HFF-Myc (cell line): Measurements from ENCODE around the gene DNAJC18.
"Not testable (repeated sequence)": the region's sequence is repeated elsewhere in the genome, so short reads cannot be mapped to it uniquely, and the experiment has no call there.

Experiments used
- DNase-seq: peaks from one replicate; pipeline ENCODE4 v3.0.0-alpha.2; 2011; ENCODE audit warnings: low read depth; ENCODE audit errors: extremely low read depth
- H3K4me3 ChIP-seq: replicated peaks from 2 replicates; pipeline ENCODE4 v1.5.1; 2011; ENCODE audit warnings: low read depth, mild to moderate bottlenecking, control low read depth, low read length
- CTCF ChIP-seq: IDR thresholded peaks from 2 replicates; pipeline ENCODE4 v1.5.1; 2012; ENCODE audit warnings: mild to moderate bottlenecking, low read depth, low read length, control low read depth; ENCODE audit errors: missing control alignments

Gene DNAJC18

GRCh38 chr5:139415221-139415861 is 24.0 kb downstream of the DNAJC18 start:
- DNase-seq = no peak
- H3K4me3 ChIP-seq = no peak overlapping the region
- TF ChIP-seq CTCF = no peak

- no peak for DNase-seq
- no peak for TF ChIP-seq CTCF
- no peak overlapping the region for H3K4me3 ChIP-seq
These were observed 24.7 kb downstream of the DNAJC18 start for GRCh38 chr5:139414581-139415130.

GRCh38 chr5:139413963-139414362 is 25.4 kb downstream of the DNAJC18 start:
- no peak overlapping the region for H3K4me3 ChIP-seq
- TF ChIP-seq CTCF = no peak
- no peak for DNase-seq

- TF ChIP-seq CTCF = no peak
- no peak for DNase-seq
- no peak overlapping the region for H3K4me3 ChIP-seq
These were observed 26.2 kb downstream of the DNAJC18 start for GRCh38 chr5:139413153-139413552.

- H3K4me3 ChIP-seq = no peak overlapping the region
- no peak for TF ChIP-seq CTCF
- DNase-seq = no peak
These were observed 28.1 kb downstream of the DNAJC18 start for GRCh38 chr5:139410993-139411828.

- no peak overlapping the region for H3K4me3 ChIP-seq
- no peak for DNase-seq
- TF ChIP-seq CTCF = no peak
These were observed 29.0 kb downstream of the DNAJC18 start for GRCh38 chr5:139410121-139410992.

GRCh38 chr5:139409116-139409515 is 30.2 kb downstream of the DNAJC18 start:
- H3K4me3 ChIP-seq, DNase-seq: not testable (repeated sequence)
